Stromal cell of bone marrow (primary cell): ENCODE results near the gene DNAJC15.
"Not testable (repeated sequence)": the region's sequence is repeated elsewhere in the genome, so short reads cannot be mapped to it uniquely, and the experiment has no call there.

Experiments used
- DNase-seq: peaks from one replicate; pipeline ENCODE4 v3.0.0-alpha.2; 2012; ENCODE audit warnings: low read depth

DNAJC15 gene

DNA sequence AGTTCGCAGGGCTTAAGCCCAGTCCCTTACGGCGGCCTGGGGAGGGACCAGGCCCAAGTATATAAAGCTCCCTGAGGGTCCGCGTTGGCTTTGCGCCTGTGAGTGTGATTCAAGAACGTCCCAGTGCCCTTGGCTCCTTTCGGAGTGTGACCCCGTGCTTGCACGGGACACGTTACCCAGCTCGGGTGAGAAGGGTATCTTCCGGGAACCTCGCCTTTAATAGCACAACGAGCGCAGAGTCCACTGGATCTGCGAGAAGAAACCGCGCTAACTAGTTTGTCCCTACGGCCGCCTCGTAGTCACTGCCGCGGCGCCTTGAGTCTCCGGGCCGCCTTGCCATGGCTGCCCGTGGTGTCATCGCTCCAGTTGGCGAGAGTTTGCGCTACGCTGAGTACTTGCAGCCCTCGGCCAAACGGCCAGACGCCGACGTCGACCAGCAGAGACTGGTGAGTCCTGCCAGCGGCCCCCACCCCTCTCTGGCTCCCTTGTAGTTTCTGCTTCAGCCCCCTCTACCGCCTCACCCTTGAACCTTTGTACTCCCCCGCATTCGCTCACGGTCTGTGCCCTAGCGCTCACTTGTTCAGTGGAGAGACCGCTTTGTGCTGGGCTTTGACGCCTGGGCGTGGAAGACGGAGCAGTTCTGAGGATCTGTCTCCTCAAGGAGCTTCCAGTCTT is at the start of gene DNAJC15:
Gene DNAJC15, plus strand, starts transcription at position 298 of the 675 bp plus-strand sequence. Its CDS starts 41 bp downstream, at position 339.
- peak; percentile 67 for DNase-seq

DNA sequence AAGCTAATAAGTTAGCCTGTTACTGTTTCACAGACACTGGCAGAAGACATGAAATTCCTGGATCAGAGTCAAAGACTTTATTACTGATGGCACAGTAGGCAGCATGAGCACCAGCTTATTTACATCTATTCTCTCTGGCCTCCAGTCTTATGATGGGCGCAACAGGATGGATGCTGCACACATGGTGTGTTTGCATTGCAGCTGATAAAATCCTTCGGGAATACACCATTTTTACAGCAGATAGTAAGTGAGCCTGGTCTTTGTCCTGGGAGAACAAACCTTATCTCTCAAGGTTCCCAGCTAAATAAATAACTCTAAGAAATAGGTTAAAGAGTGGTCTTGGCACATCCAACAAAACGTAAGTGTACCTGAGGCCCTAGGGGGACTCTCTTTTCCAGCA is 47.3 kb upstream of the DNAJC15 start:
- DNase-seq, result no peak

DNA sequence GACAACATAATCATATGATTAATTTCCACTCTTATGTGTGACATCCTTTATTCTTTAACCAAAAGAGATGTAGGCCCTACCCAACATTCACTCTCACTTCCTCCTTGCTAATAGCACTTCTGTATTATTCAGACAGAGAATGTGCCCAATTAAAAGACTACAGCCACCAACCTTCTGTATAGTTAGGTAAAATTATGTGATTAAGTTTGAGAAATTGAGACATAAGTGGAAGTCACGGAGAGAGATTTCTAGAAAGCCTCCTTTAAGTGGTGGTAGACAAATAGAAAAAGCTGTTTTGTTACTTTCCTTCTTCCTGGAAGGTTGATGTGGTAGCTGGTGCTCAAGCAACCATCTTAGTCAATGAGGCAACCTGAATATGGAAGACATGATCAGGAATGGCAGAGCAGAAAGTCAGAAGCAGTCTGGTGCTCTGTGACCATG is 46.1 kb upstream of the DNAJC15 start:
- DNase-seq, result no peak

DNA sequence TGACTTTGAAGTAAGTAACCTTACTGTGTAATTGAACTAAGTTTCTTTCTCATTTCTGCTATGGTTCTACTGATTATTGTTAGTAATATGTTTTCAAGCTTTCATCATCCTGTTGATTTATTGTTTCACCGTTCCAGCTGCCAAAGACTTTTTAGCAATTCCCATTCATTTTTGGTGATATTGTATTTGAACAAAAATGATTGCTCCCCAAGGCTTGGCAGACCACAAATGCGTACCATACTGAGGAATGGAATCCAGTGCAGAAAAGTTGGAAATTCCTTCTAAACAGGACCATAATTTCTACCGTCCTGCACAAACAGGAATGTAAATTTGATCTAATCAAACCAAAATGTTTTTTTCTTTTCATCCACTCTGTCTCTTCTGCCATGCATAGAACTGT is 42.1 kb upstream of the DNAJC15 start:
- peak; percentile 56 for DNase-seq

DNA sequence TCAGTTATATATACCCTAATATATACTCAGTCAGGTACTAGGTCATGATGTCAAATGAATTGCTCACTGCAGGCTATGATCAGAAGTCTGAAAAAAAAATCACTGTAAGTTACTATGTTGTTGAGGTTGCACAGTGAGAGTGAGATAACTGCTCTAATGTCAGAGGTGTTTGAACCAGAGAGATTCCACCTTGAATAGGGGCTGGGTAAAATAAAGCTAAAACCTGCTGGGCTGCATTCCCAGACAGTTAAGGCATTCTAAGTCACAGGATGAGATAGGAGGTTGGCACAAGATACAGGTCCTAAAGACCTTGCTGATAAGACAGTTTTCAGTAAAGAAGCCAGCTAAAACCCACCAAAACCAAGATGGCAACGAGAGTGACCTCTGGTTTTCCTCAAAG is 41.5 kb upstream of the DNAJC15 start:
- no peak for DNase-seq

DNA sequence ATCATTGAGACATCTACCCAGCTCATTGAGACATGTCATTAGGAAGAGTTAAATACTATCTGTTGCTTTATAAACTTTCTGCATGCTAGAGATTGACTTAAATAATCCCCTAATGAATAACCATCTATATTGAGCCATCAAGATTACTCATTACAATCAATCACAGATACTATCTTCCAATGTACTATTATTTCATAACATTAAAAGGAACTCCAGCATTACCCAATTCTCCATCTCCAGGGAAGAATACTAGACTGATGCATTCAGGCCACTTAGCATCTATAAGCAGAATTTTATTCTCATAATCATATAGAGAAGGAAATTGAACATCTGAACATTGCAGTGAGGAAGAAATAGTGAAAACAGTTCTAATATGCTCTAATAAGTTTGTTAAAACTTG is 39.4 kb upstream of the DNAJC15 start:
- DNase-seq, result no peak

DNA sequence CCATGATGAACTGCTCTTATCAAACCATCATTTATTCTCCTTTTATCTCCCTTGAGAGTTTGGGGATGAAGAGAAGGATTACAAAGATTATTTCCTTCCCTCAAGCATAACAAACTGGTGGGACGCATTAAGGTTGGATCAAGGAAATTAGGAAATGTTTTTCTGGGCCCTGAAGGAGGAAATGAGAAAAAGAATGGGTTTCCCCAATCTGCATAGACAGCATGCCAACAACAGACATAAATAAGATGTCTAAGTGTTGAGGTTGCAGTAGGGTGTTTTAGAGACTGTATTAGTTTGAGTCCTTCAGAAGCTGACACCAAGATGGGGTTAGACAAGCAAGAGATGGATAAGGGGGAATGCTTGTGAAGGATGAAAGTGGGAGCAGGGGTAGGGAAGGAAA is 38.7 kb upstream of the DNAJC15 start:
- DNase-seq, result no peak

DNA sequence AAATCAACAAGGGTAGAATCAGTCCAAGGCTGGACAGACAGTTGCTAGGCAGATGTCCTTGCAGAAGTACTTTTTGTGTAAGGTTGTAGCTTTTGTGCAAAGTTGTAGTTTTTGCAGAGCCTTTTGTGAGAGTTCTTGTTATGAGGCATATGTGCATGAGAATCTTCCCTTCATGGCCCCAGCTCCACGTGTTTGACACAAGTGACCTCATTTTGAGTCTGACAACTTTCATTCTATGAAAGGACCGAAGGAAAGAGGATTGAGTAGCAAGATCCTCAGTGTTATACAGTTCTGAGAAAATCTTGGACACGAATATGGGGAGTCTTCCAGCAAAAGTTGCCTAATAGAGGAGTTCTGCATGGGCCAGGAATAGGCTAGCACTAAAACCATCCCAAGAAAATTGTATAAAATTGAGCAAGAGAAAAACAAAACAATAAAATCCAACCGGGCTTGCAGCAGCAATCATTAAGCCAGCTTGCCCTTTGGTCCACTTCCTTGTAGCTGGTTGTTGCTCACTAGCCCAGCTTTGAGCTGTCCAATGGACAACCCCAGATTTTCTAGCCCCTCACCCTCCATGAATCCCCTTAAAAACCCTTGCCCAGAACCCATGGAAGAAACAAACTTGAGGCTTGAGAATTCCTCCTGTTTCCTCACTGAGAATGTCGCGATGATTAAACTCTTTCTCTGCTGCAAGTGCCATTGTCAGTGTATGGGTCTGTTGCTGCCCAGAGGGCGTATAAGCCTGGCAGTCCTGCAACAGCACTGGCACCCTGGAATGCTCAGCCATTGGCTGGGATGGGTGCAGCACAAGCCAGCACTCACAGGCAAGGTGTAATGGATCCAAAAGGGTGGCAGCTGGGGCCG is 37.8 kb upstream of the DNAJC15 start:
- peak; percentile 38 for DNase-seq

DNA sequence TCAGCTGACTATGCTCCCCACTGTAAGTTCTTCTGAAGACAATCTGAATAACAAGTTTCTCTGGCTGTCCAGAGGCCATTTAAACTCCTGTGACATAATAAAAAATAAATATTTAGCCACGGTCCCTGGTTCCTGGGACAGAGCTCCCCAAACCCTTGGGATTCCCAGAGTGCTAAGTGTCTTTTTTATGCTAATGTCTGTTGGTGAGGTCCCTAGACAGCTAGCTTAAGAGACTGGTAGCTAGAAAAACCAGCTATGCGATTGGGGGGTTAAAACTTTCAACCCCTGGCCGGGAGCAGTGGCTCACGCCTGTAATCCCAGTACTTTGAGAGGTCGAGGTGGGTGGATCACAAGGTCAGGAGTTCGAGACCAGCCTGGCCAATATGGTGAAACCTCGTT is 37.2 kb upstream of the DNAJC15 start:
- DNase-seq, result no peak

DNA sequence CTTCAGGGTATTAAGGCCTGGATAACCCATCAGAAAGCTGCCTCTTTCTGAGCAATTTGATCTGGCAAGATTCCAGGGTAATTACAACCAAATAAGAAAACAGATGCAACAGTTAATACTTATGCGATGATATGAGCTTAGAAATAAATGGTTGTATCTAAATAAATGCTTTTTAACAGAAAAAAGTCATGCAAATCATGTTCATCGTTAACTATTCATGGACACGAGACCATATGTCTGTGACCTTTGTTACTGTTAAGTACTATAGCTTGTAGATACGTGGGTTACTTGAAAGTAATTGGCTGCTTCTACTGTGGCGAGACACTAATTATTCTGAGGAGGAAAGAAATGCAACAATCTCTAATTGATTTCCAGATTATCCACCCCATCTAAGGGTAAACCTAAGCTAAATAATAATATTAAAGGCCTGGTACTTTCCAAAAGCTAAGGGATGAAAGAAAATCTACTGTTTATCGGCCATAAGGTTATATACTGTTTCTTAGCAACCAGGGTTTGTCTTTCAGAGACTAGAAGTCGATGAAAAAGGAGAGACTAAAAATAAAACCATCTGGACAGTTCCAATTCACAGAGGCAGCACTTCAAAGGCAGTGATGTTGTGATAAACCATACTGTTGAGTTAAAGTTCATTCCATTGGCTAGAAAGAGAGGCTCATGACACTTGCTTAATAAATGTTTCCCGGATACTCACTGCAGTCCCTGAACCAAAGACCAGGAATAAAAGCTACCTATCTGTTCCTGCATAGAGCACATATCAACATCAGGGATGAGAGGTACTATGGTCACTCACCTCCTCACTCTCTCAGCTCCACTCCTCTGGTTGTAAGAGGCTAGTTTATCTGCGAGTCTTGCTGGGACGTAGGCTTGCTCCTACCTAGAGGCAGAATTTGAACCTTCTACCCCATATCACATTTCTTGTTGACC is 32.8 kb upstream of the DNAJC15 start:
- DNase-seq, result peak; percentile 19

DNA sequence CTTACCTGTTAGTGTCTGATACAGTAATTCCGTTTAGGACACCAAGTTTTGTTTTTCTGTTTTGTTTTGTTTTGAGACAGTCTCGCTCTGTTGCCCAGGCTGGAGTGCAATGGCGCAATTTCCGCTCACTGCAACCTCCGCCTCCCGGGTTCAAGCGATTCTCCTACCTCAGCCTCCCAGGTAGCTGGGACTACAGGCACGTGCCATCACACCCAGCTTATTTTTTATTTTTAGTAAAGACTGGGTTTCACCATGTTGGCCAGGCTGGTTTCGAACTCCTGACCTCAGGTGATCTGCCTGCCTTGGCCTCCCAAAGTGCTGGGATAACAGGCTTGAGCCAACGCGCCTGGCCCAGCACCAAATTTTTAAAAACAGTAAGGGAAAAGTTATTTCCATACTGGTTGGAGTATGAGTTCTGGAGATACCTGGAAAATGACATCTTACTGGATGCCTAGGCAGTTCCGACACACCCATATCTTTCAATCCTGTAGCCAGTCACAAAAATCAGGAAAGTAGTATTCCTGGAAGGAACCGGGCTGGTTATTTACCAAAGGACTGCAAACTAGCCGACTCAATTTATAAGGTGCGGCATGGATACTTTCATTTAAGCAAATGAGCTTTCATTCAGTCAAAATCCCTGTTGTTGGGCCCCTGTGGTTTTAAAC is 32.0 kb upstream of the DNAJC15 start:
- DNase-seq, result not testable (repeated sequence)

DNA sequence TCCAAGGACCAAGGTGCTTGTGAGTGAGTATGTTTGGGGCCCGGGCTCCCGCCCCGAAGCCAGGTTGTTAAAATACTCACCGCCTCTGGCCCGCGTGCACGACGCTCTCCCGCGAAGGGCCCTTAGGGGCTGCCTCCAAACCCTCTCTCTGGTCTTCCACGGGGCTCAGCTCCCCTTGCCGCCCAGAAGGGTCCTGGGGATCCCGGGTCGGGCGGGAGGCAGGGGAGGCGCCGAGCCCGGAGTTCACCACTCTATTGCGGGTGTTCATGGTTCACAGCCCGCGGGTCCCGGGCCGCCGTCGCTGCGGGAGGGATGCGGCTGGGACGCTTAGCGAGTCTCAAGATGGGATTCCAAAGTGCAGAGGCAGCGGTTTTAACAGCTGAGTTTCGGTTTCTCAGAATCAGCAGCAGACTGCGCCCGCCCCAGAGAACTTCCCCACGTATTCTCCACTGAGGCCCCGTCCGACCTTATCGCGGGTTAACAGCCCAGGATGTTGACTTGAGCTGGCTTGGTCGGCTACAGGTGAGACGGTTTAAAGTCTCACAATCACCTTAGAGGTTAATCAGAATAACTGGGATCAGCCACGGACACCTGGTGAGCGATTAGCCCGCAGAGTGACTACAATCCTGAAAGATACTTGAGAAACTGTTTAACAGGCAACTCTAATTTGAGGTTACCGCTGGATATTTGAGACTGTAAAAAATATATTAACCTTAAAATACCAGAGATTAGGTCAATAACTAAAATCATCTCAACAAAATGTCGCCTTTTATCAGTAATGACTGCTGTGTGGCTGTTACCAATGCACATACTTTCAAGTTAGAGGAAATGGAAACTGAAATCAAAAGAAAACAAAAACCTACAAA is 31.3 kb upstream of the DNAJC15 start, which contains the start of gene EPSTI1:
Gene EPSTI1, minus strand, starts transcription at position 344 of the 866 bp plus-strand sequence. Its CDS starts 76 bp downstream, at position 268.
- DNase-seq, result peak; percentile 55

DNA sequence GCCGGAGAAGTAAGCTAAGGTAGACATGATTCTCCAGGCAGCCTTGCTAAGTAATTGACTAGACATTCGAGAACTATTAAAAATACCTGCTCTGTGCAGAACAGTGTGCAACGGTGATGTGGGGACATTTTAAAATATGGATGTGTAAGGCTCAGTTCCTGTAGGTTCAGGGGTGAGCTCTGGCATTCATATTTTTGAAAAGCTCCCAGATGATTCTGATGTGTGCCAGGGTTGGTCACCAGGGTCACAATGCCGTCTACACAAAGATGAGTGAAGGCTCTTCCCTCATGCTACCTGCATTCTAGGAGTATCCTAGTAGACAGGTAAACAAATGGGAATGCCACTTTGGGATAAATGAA is 30.6 kb upstream of the DNAJC15 start:
- DNase-seq, result no peak

DNA sequence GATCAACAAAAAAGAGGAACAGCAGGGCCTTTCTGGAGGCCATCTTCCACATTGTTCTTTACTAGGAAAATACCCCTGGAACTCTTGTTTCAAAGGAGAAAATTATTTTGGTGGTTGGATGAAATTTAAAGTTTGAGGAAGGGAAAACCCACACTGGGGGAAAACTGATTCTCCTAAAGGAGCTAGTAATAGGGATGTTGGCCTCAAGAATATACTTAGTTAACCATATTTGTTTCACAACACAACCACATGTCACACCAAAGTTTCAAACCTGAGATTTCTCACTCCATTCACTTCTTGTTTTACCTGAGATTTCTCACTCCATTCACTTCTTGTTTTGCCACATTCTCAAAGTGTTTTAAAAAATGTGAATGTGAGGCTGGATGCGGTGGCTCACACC is 28.5 kb upstream of the DNAJC15 start:
- no peak for DNase-seq

DNA sequence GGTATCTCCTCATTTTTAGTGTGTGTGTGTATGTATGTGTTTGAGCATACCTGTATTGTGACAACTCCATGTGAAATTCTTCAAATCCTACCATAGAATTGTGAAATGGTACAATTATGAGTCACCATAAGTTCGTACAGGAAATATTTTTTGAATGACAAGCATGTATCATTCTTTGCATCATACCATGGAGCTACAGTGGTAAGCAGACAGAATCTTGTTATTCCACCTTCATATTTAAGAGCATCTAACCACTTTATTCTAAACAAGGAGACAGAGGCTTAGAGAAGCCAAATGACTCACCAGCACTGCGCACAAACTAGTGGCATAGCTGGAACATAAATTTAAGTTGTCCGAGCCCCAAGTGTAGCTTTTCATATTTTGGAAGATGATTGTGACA is 26.8 kb upstream of the DNAJC15 start:
- DNase-seq, result peak; percentile 54

DNA sequence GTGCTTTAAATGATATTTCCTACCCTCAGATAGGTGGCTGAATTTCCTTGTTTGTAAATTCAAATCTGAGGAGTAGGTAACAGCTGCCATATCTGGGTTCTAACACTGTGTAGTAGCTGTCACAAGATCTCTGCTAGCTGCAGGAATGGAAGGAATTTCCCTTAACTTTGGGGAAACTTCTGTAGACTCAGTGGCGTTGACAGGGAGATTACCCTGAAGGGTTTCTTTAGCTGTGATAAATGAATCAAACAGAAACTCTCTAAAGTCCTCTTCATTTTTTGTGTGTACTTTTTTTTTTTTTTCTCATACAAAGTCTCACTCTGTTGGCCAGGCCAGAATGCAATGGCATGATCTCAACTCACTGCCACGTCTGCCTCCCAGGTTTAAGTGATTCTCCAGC is 26.0 kb upstream of the DNAJC15 start:
- no peak for DNase-seq

DNA sequence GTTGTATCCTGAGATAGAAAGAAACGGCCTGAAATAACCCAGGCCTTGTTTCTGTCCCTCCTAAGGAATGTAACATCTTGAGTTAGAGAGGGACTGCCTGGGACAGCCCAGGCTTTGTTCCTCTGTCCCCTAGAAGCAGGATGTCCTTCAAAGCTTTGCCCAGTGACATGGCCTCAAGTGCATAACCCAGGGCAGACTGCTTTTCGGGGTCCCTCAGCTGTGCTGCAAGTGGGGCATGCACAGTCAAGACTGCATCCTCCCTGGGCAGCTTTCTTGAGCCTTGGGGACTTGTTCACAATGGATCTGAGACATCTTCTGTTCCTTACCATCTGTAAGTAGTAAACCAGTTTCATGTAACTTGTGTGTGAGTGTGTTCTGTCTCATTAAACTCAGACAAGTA is 23.9 kb upstream of the DNAJC15 start:
- no peak for DNase-seq

DNA sequence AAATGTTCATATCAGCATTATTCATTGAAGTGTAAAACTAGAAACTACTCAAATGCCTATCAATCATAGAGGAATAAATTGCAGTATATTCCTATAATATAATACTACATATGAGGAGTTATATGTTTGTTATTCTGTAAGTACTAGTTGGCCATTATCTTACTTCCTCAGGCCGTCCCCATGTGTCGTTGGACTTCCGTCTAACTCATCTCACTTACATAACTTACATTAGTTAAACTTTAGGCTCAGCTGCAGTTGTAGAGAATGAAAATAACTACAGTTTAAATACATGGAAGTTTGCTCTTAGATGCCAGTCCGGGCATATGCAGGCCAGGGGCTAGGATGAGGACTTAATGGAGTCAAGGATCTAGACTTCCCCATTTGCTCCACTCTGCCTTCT is 22.7 kb upstream of the DNAJC15 start:
- DNase-seq, result no peak

DNA sequence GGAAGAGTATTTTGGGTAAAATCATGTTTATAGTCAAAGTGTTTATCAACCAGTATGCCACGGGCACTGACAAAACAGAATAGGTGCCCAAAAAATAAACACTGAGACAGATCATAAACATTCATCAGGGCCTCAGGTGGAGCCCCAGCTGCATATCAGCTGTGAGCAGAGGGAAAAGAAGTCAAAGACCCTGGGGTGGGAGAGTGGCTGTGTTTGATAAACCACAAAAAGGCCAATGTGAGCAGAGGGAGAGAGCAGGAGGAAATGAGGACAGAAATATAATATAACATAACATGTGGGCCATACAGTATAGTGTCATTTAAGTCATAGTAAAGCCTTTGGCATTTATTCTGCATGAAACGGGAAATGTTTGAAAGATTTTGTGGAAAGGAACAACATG is 21.4 kb upstream of the DNAJC15 start:
- DNase-seq, result no peak

DNA sequence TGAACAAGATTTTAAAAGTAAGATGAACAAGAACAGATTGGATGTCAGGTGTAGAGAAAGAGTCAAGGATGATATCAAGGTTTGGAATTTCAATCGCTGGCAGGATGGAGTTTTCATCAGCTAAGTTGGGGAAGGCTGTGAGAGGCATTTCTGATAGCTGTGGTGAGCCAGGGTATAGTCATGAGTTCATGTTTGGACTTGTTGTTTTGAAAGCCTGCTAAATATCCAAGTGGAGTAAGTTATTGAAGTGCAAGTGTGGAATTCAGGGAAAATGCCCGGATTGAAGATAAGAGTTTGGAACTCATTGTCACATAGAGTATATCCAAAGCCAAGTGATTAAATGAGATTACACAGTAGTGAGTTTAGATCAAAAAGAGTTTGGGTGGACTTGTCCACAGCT is 20.4 kb upstream of the DNAJC15 start:
- no peak for DNase-seq

DNA sequence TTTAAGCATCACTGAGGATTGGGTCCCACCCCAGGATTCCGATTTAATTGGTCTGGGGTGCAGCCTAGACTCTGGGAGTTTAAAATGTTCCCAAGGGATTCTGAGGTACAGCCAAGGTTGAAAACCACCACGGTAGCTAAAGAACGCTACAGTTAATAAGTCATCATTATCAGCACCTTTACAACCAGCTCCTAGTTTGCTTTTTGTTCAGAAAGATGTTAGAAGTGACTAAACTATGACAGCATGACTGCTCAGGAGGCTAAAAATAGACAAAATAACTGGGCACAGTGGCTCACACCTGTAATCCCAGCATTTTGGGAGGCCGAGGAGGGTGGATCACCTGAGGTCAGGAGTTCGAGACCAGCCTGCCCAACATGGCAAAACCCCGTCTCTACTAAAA is 19.7 kb upstream of the DNAJC15 start:
- no peak for DNase-seq
